Eye (tissue), 1 donor: ENCODE measurements around the gene GSTK1.
A peak's percentile ranks its signal among the peaks of the same experiment; 100 is the strongest.
"Not testable (repeated sequence)": the region's sequence is repeated elsewhere in the genome, so short reads cannot be mapped to it uniquely, and the experiment has no call there.

Experiments used
- DNase-seq: peaks from one replicate; pipeline ENCODE4 v3.0.0-alpha.2; 2015

Gene GSTK1

GRCh38 chr7:143263266-143264195, at the start of gene GSTK1:
TSS of gene GSTK1 (plus strand) at chr7:143263441. CDS start at chr7:143263514, 73 bp downstream.
- peak; percentile 87 for DNase-seq

- not testable (repeated sequence) for DNase-seq
Measured at GRCh38 chr7:143213478-143213877, 49.8 kb upstream of the GSTK1 start.

GRCh38 chr7:143214789-143215679, 48.2 kb upstream of the GSTK1 start:
- peak; percentile 96 for DNase-seq

- no peak for DNase-seq
Measured at GRCh38 chr7:143216151-143216550, 47.1 kb upstream of the GSTK1 start.

GRCh38 chr7:143216686-143217085, 46.6 kb upstream of the GSTK1 start:
- no peak for DNase-seq

GRCh38 chr7:143217806-143218205, 45.4 kb upstream of the GSTK1 start:
- no peak for DNase-seq

- DNase-seq = no peak
Measured at GRCh38 chr7:143221286-143221685, 42.0 kb upstream of the GSTK1 start.

GRCh38 chr7:143221737-143222136, 41.5 kb upstream of the GSTK1 start, which contains the start of gene TAS2R40:
TSS of gene TAS2R40 (plus strand) at chr7:143222037. CDS start at chr7:143222079, 42 bp downstream.
- DNase-seq = no peak

GRCh38 chr7:143222782-143223181, 40.5 kb upstream of the GSTK1 start:
- DNase-seq = no peak

GRCh38 chr7:143223784-143224183, 39.5 kb upstream of the GSTK1 start:
- DNase-seq = no peak

GRCh38 chr7:143225047-143225446, 38.2 kb upstream of the GSTK1 start:
- no peak for DNase-seq

- peak; percentile 9 for DNase-seq
Measured at GRCh38 chr7:143227806-143228205, 35.4 kb upstream of the GSTK1 start.

- DNase-seq = peak; percentile 70
Measured at GRCh38 chr7:143229054-143229790, 34.0 kb upstream of the GSTK1 start.

GRCh38 chr7:143230602-143231457, 32.4 kb upstream of the GSTK1 start:
- DNase-seq = no peak

- DNase-seq = no peak
Measured at GRCh38 chr7:143233816-143234532, 29.3 kb upstream of the GSTK1 start.

GRCh38 chr7:143234533-143234875, 28.7 kb upstream of the GSTK1 start:
- DNase-seq = no peak

GRCh38 chr7:143235561-143235960, 27.7 kb upstream of the GSTK1 start:
- DNase-seq = no peak

- no peak for DNase-seq
Measured at GRCh38 chr7:143236408-143236990, 26.7 kb upstream of the GSTK1 start.

GRCh38 chr7:143237366-143237765, 25.9 kb upstream of the GSTK1 start:
- DNase-seq = no peak

- no peak for DNase-seq
Measured at GRCh38 chr7:143238289-143238980, 24.8 kb upstream of the GSTK1 start.
